CD4-positive, alpha-beta T cell treated with Interleukin-17A for 4 hours (primary cell): ENCODE results near the gene ADGRF5.
A peak's percentile ranks its signal among the peaks of the same experiment; 100 is the strongest.
"Not testable (repeated sequence)": the region's sequence is repeated elsewhere in the genome, so short reads cannot be mapped to it uniquely, and the experiment has no call there.

Experiments used
- DNase-seq: peaks from one replicate; pipeline ENCODE4 v3.0.0-alpha.2; 2020; ENCODE audit warnings: mixed read lengths

The ADGRF5 gene

GRCh38 chr6:46893648-46894047 is 28.1 kb downstream of the ADGRF5 start:
- DNase-seq = no peak

GRCh38 chr6:46891252-46891795 is 30.4 kb downstream of the ADGRF5 start:
- DNase-seq = no peak

GRCh38 chr6:46888578-46888977 is 33.2 kb downstream of the ADGRF5 start:
- no peak for DNase-seq

DNA sequence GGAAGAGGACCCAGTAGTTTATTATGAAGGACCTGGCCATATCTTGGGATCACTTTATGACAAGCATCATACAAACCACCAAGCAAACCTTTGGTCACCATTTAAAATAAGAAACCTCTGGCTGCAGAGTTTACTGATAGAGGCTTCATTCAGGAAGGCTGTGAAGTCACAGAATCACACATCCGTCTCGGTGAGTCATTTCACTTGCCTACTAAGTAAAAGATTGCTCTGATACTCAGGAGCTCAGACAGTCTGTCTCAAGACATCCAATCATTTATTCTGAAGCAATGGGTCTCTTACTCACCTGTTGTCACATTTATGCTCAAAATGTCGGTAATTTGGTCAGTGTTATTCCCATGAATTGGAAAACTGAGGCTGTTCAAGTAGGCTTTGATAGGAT is 33.7 kb downstream of the ADGRF5 start:
- DNase-seq = no peak

- DNase-seq = no peak
These were observed 39.1 kb downstream of the ADGRF5 start for GRCh38 chr6:46882645-46883044.

DNA sequence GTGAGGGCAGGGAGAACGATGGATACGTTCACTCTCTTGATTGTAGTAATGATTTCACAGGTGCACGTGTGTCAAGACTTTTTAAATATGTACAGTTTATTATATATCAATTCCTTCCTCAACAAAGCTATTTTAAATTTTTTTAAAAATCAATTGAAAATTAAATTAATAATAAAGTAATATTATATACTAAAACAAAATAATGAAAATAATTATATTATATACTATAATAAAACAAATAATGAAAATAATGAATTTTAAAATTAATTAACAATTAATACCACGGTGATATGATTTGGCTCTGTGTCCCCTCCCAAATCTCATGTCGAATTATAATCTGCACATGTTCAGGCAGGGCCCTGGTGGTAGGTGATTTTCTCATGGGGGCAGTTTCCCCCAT is 42.7 kb downstream of the ADGRF5 start:
- no peak for DNase-seq

DNA sequence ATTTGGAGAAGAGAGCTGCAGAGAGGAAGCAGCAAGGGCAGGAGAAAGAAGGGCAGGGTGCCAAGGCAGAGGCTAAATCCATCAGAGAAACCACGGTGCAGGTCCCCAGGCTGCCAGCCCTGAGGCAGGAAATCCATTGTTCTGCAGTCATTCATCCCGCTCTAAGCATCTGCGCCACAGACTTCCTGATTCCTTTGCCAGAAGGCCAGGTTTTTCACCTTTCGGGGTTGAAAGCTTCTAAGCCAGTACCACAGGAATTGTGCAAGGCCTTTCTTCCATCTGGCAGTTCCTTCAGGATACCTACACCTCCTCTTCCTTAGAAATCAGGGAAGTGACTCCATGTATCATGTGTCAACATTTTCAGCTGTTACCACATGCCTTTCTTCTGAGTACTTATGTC is 45.6 kb downstream of the ADGRF5 start:
- DNase-seq = no peak

DNA sequence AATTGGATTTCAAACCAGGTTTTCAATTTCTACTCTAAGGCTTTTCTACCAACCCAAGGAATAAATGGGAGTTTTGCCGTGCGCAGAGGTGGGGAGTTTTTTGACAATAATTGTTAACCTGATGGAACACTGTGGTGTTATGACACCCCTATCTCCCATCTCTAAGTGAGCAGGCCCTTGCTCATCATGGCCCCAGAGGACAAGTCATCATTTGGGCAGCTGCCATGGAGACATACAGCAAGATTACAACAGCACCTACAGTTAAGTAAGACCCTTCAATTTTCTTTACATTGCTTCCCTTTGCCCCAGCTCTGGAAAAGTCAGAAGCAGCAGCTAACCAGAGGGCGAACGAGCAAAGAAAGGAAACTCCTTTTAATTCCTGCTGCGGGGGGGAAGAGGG is 54.3 kb downstream of the ADGRF5 start:
- DNase-seq = no peak

GRCh38 chr6:46865221-46865620 is 56.5 kb downstream of the ADGRF5 start:
- DNase-seq = no peak

DNA sequence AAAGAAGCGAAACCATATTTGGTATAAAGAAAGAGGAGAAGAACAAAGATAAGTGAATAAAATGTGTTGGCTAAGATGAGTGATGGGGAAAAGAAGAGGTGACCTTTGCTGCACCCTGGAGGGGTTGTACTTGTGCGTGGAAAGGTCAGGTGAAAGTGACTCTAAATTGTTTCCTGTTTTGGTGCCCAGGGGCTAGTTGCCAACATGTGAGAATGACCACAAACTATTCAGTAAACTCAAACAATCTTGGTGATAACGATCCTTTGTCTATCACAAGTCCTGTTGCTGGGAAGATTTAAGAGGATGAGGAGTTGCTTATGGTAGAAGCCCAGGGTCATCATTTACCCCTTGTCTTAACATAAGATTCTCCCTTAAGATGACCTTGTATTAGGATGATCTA is 57.9 kb downstream of the ADGRF5 start:
- no peak for DNase-seq

GRCh38 chr6:46862381-46862780 is 59.4 kb downstream of the ADGRF5 start:
- no peak for DNase-seq

DNA sequence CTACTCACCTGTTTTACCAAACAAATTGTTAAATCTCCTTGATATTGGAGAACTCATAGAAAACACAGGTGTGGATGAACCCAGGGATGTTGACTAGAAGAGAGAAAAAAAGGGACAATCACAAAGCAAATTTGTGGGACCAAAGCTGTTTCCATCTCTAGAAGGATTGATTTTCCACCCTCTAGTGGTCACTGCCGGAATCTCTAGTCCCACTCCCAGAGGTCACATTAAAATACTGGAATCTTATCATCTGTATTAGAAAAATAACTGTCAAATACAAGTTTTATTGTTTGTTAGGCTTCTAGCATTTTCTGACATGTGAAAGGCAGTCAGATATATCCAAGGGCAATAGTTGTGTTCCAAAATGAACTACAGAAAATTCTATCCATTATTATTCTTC is 65.8 kb downstream of the ADGRF5 start:
- DNase-seq = peak; percentile 14

DNA sequence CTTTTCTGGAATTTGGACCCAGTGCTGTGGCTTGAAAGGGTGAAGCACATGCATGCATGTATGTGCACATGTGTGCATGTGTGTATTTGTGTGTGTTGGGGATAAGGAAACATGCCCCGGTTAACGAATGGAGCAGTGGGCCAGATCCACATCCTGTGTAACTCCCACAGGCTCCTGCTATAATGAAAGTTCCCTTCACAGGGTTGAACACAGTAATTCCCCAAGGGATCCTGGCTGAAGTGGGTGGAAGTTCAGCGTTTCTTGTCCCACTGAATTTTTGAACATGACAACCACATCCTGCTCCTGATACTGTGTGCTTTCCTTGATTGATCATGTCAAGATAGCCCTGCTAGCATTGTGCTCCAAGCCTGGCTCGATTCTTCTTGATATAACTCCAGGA is 70.2 kb downstream of the ADGRF5 start:
- not testable (repeated sequence) for DNase-seq

DNA sequence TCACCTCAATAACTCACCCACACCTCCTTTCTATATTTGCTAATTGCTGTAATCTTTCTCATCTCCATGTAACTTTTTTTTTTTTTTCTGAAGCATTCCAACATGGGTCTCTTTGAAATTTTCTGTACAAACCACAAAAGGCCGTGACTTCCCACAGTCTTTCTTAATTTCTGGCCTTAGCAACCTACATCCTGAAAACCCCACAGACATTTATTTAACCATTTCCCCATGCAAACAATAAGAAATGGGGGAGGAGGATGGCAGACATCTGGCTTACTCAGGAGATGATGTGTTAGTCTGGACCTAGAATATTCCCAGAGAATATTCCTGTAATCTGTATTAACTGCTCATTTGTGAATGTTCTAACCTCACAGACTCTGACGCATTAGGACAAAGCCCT is 70.9 kb downstream of the ADGRF5 start:
- no peak for DNase-seq

- no peak for DNase-seq
These were observed 72.4 kb downstream of the ADGRF5 start for GRCh38 chr6:46849361-46849690.

GRCh38 chr6:46848684-46849360 is 72.9 kb downstream of the ADGRF5 start:
- peak; percentile 64 for DNase-seq

DNA sequence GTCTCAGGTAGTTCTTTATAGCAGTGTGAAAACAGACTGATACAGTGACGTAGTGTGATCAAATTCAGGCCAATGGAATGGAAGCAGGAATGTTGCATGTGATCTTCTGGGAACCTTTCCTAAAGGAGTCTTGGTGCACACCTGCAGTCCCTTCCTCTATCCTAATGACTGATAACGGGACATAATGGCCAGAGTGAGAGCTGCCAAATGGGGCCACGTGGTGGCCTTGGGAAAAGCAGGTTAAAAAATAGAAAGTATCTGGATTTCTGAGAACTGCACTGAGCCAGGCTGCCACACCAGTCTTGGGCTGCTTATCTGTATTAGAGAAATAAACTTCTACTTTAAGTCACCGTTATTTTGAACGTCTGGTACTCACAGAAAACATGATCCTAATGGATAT is 76.6 kb downstream of the ADGRF5 start:
- no peak for DNase-seq

- not testable (repeated sequence) for DNase-seq
These were observed 79.4 kb downstream of the ADGRF5 start for GRCh38 chr6:46842252-46842846.

DNA sequence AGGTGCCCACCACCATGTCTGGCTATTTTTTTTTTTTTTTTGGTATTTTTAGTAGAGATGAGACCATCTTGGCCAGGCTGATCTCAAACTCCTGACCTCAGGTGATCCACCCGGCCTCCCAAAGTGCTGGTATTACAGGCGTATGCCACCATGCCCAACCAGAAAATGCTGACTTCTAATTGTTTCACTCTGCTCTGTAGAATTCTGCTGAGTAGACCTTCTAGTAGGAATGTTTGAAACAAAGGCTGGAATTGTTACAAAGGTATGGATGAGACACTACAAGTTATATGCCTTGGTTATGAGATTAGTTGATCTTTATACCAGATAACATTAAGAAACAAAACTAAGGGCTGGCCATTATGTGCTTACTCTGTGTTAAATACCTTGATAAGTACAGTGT is 83.7 kb downstream of the ADGRF5 start:
- DNase-seq = no peak

GRCh38 chr6:46834991-46835390 is 86.7 kb downstream of the ADGRF5 start:
- DNase-seq = not testable (repeated sequence)

DNA sequence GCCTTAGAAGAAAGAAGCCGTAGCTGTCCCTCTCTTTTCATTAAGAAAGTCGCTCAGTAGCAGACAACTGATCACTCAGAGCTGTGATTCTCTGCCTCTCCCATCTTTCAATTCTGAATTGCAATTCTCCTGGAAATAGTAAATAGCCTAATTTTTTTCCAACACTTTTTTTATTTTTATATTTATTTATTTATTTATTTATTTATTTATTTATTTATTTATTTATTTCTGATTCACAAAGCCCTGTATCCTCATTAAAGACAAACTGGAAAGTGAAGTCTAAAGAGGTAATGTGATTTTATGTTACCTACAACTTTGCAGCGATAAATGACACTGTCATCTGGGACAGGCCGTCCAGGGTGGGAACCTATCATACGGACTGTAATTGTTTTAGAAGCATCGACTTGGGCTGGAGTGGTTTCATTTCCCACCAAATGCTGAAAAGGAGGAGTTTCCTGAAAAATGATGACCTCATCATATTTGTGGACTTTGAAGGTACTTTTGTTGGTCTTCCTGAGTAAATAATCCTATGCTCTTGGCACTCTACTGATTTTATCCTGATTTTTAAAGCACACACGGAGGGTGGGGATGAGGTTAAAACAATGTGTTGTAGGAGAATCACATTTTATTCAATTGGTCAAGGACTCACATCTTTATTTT is 87.4 kb downstream of the ADGRF5 start:
- DNase-seq = not testable (repeated sequence)

DNA sequence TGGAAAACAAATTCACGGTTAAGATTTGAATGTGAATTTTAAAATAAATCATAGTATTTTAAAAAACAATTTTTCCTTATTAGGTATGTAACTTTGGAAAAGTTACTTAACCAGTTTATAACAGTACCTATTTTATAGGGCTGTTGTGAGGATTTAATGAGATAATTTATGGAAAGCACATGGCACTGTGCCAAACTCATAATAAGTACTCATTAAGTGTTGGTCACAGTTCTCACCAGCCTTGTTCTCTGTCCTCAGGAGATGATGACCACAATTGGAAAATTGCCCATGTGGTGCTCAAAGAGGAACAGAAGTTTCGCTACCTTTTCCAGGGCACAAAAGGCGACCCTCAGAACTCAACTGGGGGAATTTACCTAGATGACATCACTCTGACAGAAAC is 88.9 kb downstream of the ADGRF5 start:
- DNase-seq = no peak

- no peak for DNase-seq
These were observed 92.8 kb downstream of the ADGRF5 start for GRCh38 chr6:46828939-46829338.

DNA sequence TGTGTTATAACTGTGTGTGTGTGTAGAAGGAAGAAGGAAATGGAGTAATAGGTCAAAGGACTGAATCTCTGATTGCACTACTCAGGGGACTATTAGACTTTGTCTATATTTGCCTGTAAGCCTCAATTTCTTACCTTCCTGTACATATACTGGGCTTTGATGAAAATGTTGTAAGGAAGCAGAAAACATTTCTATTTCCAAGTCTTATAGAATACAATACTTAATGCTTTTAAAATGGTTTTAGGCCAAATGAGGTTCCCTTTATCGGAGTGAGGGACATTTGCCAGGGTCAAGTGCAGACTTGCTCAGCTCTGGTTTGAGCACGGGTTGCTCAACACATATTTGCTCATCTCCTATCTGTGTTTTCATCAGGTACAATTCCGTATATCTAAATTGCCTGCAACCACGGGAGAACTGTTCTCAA is 100.3 kb downstream of the ADGRF5 start:
- DNase-seq = no peak
